ENCODE results near the gene SHANK1.
A peak's percentile ranks its signal among the peaks of the same experiment; 100 is the strongest.

The SHANK1 gene

DNA sequence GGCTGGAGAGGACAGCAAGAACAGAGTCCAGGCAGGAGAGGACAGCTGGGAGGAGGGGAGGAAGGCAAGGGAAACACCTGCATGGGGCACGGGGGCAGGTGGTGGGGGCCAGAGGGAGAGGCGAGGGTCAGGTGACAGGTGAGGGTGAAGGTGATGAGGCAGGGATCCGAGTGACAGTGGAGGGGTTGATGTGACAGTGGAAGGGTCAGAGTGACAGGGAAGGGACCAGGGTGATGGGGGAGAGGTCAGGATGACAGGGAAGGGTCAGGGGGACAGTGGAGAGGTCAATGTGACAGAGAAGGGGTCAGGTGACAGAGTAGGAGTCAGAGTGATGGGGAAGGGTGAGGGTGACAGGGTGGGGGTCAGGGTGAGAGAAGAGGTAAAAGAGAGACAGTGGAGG is 41.3 kb downstream of the SHANK1 start:
- H3K4me3 ChIP-seq (ENCODE audit: low read depth, low read length), result no peak overlapping the region
- TF ChIP-seq, protein P1, sequence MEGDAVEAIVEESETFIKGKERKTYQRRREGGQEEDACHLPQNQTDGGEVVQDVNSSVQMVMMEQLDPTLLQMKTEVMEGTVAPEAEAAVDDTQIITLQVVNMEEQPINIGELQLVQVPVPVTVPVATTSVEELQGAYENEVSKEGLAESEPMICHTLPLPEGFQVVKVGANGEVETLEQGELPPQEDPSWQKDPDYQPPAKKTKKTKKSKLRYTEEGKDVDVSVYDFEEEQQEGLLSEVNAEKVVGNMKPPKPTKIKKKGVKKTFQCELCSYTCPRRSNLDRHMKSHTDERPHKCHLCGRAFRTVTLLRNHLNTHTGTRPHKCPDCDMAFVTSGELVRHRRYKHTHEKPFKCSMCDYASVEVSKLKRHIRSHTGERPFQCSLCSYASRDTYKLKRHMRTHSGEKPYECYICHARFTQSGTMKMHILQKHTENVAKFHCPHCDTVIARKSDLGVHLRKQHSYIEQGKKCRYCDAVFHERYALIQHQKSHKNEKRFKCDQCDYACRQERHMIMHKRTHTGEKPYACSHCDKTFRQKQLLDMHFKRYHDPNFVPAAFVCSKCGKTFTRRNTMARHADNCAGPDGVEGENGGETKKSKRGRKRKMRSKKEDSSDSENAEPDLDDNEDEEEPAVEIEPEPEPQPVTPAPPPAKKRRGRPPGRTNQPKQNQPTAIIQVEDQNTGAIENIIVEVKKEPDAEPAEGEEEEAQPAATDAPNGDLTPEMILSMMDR (conservative IDR thresholded peaks at IDR 0.05; ENCODE audit: low read depth, low read length), result no peak
- no peak for DNase-seq (ENCODE audit: low read depth)

- DNase-seq (ENCODE audit: low read depth), result no peak
- no peak overlapping the region for H3K4me3 ChIP-seq (ENCODE audit: low read depth, low read length)
- TF ChIP-seq, protein P1 (conservative IDR thresholded peaks at IDR 0.05; ENCODE audit: low read depth, low read length), result no peak
Observed at GRCh38 chr19:50677636-50678035, 42.0 kb downstream of the SHANK1 start.

- H3K4me3 ChIP-seq (ENCODE audit: low read depth, low read length), result no peak overlapping the region
- TF ChIP-seq, protein P1 (conservative IDR thresholded peaks at IDR 0.05; ENCODE audit: low read depth, low read length), result no peak
- no peak for DNase-seq (ENCODE audit: low read depth)
Observed at GRCh38 chr19:50676625-50677197, 42.9 kb downstream of the SHANK1 start.

DNA sequence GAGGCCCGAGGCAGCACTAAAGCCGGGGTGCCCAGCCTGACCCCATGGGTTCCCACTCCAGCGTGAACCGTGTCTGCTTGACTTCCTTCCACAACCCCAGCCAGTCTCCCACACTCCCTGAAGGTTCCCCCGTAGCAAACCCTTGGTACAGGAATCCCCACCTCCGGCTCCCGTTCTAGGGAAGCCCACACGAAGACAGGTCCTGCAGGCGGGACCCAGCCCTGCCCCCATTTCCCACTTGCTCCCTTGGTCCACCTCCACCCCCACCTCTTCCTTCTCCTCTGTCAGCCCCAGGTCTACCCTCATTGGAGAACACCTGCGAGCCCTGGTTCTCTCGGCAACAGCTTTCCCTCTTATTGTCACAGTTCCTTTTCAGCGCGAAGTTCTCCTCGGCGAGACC is 46.5 kb downstream of the SHANK1 start:
- DNase-seq (ENCODE audit: low read depth), result no peak
- TF ChIP-seq, protein P1 (conservative IDR thresholded peaks at IDR 0.05; ENCODE audit: low read depth, low read length), result no peak
- no peak overlapping the region for H3K4me3 ChIP-seq (ENCODE audit: low read depth, low read length)

GRCh38 chr19:50670102-50670380 is 49.6 kb downstream of the SHANK1 start:
- TF ChIP-seq, protein P1 (conservative IDR thresholded peaks at IDR 0.05; ENCODE audit: low read depth, low read length), result no peak
- DNase-seq (ENCODE audit: low read depth), result no peak
- no peak overlapping the region for H3K4me3 ChIP-seq (ENCODE audit: low read depth, low read length)

GRCh38 chr19:50669302-50670101 is 50.1 kb downstream of the SHANK1 start:
- peak; percentile 34 for DNase-seq (ENCODE audit: low read depth)
- no peak overlapping the region for H3K4me3 ChIP-seq (ENCODE audit: low read depth, low read length)
- TF ChIP-seq, protein P1 (conservative IDR thresholded peaks at IDR 0.05; ENCODE audit: low read depth, low read length), result peak; percentile 85

DNA sequence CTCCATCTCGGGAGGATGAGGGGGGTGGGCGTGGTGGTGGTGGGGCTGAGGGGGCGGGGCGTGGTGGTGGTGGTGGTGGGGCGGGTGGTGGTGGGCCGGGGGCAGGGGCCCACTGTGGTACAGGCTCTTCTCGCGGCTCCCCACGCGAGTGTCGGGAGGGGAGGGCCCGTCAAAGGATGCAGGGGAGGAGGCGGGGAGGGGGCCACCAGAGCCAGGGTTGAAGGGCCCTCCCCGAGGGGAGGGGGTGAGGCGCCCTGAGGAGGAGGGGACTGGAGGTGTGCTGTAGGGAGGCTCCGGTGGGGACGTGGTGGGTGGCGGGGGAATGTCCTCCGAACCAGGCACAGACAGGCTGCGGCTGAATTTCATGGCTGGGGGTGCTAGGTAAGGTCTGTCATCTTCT is 50.7 kb downstream of the SHANK1 start:
- H3K4me3 ChIP-seq (ENCODE audit: low read depth, low read length), result no peak overlapping the region
- TF ChIP-seq, protein P1 (conservative IDR thresholded peaks at IDR 0.05; ENCODE audit: low read depth, low read length), result no peak
- DNase-seq (ENCODE audit: low read depth), result no peak

Measured in choroid plexus epithelial cell (primary cell).